GM18951 (cell line): ENCODE measurements around the gene EDAR.

ENCODE experiments used
- POLR2A ChIP-seq: IDR thresholded peaks from 4 replicates; pipeline ENCODE4 v1.6.1; 2011; ENCODE audit warnings: mild to moderate bottlenecking; ENCODE audit not compliant: insufficient read length, insufficient read depth; ENCODE audit errors: extremely low read depth
- in situ Hi-C: fragments of 300-500 bp; cut with MboI; formaldehyde crosslinking; loops from one replicate; pipeline ENCODE4 v1.12.0; 2022; ENCODE audit warnings: low sequenced_read_pairs, mixed read lengths, inconsistent platforms; ENCODE audit not compliant: unreplicated experiment

EDAR gene

GRCh38 chr2:108926561-108927380 is 62.2 kb downstream of the EDAR start:
- in situ Hi-C loops, result no loop called here
- TF ChIP-seq POLR2A, result no peak

- TF ChIP-seq POLR2A, result no peak
- in situ Hi-C loops, result no loop called here
Observed at GRCh38 chr2:108925735-108926134, 63.3 kb downstream of the EDAR start.

GRCh38 chr2:108925286-108925685 is 63.7 kb downstream of the EDAR start:
- in situ Hi-C loops, result no loop called here

GRCh38 chr2:108924580-108925251 is 64.3 kb downstream of the EDAR start:
- in situ Hi-C loops, result no loop called here
- no peak for TF ChIP-seq POLR2A

More at GRCh38 chr2:108925286-108925685, 63.7 kb downstream of the EDAR start:
- no peak for TF ChIP-seq POLR2A

GRCh38 chr2:108923736-108924579 is 65.1 kb downstream of the EDAR start:
- in situ Hi-C loops, result no loop called here
- no peak for TF ChIP-seq POLR2A

- in situ Hi-C loops, result no loop called here
- TF ChIP-seq POLR2A, result no peak
Observed at GRCh38 chr2:108923019-108923700, 65.9 kb downstream of the EDAR start.

GRCh38 chr2:108922141-108922915 is 66.7 kb downstream of the EDAR start:
- in situ Hi-C loops, result no loop called here
- TF ChIP-seq POLR2A, result no peak

GRCh38 chr2:108921096-108922030 is 67.7 kb downstream of the EDAR start:
- in situ Hi-C loops, result no loop called here
- TF ChIP-seq POLR2A, result no peak

GRCh38 chr2:108920686-108921085 is 68.3 kb downstream of the EDAR start:
- in situ Hi-C loops, result no loop called here
- no peak for TF ChIP-seq POLR2A

- in situ Hi-C loops, result no loop called here
- TF ChIP-seq POLR2A, result no peak
Observed at GRCh38 chr2:108919571-108920373, 69.2 kb downstream of the EDAR start.
